Sciatic nerve (tissue), 2 donors: ENCODE measurements around the gene GFAP. TPM values are rescaled to one million over a fixed set of nuclear protein-coding genes. Genes with fewer than 3 reads are reported as not detected.

Source experiments
- ATAC-seq: fragments of 200-7000 bp; cut with Tn5 transposase; one replicate; pipeline ENCODE4 v1.9.1; 2020; ENCODE audit warnings: mild to moderate bottlenecking, moderate library complexity
- DNase-seq: peaks from one replicate; pipeline ENCODE4 v3.0.0-alpha.2; 2020; ENCODE audit warnings: low spot score
- intact Hi-C: fragments of 100-400 bp; cut with DNase I; formaldehyde crosslinking; loops from one replicate; pipeline ENCODE4 v1.14.2; 2022
- total RNA-seq: library from RNA; stranded (reverse); fragmentation: NEBNext Ultra II Directional; extraction: Animal tissue kit (Norgen Biotek cat#: 25700); gene quantifications from one replicate; pipeline ENCODE4 v1.2.1, GENCODE V29; 2021
- donor health status: DM: no; HTN: no; CAD: no.
- donor health status: DM: no; HTN: no; CAD: no.

GFAP gene
- total RNA-seq, 1 donor from 2014 or later = 9.2 TPM

DNA sequence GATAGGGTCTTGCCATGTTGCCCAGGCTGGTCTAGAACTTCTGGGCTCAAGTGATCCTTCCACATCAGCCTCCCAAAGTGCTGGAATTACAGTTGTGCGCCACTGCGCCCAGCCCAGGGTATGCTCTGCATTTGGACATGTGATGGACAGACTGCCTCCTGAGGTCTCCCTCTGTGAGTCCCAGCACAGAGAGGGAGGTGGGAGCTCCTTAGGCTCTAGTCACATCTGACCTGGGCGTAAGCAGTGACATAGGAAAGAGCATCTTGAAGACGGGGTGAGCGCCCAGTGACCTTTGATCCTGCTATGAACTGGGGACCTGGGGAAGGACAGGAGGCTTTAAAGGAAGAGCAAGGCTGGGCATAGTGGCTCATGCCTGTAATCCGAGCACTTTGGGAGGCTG lies 2.2 kb upstream of the GFAP start:
- intact Hi-C loops = loop anchor here (10.0 kb wide), 1 partner anchor 217 kb away; the partner anchor contains the start of genes ACBD4 and PLCD3
- DNase-seq (no peak), ATAC-seq (no peak)

DNA sequence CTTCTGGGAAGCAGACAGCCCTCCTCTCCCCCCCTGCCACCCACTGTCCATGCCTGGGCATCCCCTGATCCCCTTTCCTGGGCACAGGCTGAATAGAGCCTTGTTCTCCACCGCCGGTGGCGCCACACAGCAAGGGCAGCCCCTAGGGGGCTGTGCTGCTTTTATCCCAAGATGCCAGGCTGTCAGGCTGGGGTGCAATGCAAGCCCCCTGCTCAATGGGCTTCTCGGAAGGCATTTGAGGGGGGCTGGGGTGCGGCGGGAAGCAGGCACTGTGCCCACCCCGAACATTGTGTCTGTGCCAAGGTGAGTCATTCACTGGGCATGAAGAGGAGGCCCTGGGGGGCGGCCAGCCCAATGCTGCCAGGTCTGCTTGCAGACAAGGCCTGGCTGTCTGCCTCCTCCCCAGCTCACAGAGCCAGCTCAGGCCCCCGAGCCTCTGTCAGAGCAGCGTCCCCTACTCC lies 1.5 kb upstream of the GFAP start:
- DNase-seq (peak; percentile 79), ATAC-seq (peak; percentile 7)
- intact Hi-C loops = loop anchor here (10.0 kb wide), 1 partner anchor 218 kb away; the partner anchor contains the start of genes ACBD4 and PLCD3

DNA sequence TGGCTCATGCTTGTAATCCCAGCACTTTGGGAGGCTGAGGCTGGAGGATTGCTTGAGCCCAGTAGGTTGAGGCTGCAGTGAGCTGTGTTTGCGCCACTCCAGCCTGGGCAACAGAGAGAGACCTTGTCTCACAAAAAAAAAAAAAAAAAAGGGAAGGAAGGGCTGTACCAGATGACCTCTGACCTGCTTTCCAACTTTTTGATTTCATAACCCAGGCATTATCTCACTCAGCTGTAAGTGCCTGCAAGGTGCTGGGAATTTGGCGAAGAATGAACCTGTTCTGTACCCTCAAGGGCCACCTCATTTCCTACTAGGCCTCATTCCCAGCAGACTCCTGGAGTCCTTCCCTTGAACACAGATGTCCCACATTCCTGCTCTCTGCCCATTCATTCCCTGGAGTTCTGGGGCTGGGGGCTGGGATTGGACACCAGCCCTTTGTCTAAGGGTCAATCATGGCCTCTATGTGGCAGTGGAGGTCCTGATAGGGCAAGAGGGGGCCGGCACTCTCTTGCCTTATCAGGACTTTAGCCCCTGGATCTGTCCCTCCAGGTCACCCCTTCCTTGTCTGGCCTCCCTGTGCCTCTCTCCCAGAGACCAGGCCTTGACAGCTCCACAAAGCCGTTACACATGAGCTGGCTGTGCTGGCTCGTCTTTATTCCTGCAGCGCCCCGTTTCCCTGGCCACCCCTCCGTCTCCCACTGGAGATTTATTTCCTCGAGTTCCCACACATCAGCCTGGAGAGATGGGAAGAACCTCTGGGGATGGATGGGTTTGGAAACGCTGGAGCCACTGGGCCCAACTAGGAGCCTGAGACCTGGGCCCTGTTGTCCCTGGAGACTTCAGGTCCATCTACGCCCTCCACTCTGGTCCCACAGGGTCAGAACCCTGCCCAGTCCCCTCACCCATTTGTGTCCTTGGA lies 821 bp upstream of the GFAP start:
- no peak for ATAC-seq
- intact Hi-C loops = loop anchor here (10.0 kb wide), 1 partner anchor 219 kb away; the partner anchor contains the start of genes ACBD4 and PLCD3
- peak; percentile 43 for DNase-seq

DNA sequence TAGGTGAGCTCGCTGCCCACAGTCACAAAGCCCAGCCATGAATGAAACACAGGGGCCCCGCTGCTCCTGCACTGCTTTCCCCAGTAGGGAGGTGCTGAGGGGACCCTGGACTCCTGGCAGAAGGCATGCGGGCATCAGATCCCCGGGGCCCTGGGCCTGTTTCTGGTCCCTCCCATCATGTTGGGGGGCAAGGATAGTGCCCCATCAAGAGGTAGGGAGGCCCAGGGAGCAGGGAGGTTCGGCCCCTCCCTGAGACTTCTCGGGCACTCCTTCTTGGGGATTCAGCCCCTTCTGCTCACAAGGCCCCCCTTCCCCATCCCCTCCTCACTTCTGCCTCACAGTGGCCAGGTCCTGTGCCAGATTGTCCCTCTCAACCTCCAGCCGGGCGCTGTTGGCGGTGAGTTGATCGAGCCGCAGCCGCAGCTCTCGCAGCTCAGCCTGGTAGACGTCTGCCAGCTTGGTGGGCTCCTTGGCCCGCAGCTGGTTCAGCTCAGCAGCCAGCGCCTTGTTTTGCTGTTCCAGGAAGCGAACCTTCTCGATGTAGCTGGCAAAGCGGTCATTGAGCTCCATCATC lies 515 bp downstream of the GFAP start:
- ATAC-seq (no peak), DNase-seq (peak; percentile 47)
- intact Hi-C loops = loop anchor here (10.0 kb wide), 1 partner anchor 220 kb away; the partner anchor contains the start of genes ACBD4 and PLCD3

DNA sequence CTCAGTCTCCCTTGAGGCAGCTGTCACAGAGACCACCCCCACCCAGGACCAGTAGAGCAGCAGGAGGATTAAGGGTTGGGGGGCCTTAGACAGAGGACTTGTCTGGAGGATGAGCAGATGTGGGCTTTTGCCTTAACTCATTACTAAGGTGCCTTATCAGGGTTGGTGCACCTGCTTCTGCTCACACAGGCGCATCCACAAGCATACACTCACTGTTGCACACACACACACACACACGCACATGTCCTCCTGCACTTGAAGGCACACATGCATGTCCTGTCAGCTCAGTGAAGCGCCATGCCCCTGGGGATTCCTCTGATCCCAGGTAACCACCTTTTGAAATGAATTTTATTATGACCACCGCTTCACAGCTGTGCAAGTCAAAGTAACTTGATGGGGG lies 1.2 kb downstream of the GFAP start:
- ATAC-seq (no peak), DNase-seq (no peak)
- intact Hi-C loops = loop anchor here (10.0 kb wide), 1 partner anchor 221 kb away; the partner anchor contains the start of genes ACBD4 and PLCD3

DNA sequence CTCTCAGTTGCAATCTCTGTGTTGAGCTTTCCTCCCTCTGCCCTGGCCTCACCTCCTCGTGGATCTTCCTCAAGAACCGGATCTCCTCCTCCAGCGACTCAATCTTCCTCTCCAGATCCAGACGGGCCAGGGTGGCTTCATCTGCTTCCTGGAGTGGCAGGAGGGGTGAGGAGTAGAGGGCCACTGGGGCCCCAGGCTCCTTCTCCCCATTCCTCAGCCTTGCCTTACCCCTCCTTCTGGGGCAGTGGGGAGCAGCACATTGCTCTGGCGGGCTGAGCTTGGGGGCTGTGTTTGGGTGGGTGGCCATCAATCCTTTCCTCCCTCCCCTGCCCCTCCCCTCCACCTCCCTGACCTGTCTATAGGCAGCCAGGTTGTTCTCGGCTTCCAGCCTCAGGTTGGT lies 1.6 kb downstream of the GFAP start:
- intact Hi-C loops = loop anchor here (10.0 kb wide), 1 partner anchor 221 kb away; the partner anchor contains the start of genes ACBD4 and PLCD3
- ATAC-seq (no peak), DNase-seq (no peak)

DNA sequence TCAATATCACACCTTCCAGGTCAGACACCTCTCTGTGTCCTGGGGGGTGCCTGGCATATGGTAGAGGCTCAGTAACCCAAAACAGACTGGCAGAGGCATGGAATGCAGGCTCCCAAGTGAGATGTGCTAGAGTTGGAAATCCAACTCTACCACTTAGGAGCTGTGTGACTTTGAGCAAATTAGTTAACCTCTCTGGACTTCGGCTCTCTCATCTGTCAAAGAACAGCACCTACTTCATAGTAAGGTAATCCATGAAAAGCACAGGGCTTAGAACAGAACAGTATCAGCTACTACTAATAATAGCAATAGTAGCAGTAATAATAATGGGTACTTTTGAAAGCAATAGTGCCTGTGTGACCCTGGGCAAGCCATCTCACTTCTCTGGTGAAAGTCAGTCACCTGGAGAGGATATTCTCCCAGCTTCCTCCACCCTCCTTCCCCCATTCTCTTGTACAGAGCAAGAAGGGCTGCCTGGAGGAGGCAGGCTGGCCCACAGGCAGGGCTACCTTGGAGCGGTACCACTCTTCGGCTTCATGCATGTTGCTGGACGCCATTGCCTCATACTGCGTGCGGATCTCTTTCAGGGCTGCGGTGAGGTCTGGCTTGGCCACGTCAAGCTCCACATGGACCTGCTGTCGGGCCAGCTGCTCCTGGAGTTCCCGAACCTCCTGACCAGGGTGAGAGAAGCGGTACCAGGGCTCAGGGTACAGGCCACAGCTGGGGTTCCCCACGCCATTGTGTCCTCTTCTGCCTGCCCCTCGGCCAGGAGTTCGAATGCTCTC lies 2.3 kb downstream of the GFAP start:
- DNase-seq = no peak
- ATAC-seq = no peak
- intact Hi-C loops = loop anchor here (10.0 kb wide), 1 partner anchor 222 kb away; the partner anchor contains the start of genes ACBD4 and PLCD3

DNA sequence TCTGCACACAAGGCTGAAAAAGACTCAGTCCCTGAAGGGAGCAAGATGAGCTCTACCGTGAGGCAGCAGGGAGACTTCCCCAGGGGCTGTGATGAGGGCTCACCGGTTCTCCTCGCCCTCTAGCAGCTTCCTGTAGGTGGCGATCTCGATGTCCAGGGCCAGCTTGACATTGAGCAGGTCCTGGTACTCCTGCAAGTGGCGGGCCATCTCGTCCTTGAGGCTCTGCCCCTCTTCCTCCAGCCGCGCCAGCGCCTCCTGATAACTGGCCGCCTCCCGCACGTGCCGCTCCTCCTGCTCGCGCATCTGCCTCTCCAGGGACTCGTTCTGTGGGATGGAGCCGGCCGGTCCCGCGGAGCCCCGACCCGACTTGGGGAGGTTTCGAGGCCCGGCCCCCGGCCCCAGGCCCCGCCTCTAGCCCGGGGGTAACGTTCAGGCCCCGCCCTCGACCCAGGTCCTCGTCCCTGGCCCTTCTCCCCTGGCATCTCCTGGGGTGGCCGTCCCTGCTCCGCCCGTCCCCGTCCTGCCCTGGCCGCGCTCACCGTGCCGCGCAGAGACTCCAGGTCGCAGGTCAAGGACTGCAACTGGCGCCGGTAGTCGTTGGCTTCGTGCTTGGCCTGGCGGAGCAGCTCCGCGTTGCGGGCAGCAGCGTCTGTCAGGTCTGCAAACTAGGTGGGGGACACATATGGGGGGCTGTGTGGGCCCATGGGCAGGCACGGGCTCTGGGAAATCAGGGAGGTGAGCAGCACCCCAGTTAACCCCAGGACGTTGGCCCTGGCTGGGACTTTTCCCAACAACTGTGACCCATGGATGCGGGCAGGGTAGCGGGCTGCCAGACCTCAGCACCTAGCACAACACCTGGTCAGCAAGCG lies 3.9 kb downstream of the GFAP start:
- no peak for DNase-seq
- intact Hi-C loops = loop anchor here (10.0 kb wide), 1 partner anchor 223 kb away; the partner anchor contains the start of genes ACBD4 and PLCD3
- ATAC-seq = peak; percentile 46

DNA sequence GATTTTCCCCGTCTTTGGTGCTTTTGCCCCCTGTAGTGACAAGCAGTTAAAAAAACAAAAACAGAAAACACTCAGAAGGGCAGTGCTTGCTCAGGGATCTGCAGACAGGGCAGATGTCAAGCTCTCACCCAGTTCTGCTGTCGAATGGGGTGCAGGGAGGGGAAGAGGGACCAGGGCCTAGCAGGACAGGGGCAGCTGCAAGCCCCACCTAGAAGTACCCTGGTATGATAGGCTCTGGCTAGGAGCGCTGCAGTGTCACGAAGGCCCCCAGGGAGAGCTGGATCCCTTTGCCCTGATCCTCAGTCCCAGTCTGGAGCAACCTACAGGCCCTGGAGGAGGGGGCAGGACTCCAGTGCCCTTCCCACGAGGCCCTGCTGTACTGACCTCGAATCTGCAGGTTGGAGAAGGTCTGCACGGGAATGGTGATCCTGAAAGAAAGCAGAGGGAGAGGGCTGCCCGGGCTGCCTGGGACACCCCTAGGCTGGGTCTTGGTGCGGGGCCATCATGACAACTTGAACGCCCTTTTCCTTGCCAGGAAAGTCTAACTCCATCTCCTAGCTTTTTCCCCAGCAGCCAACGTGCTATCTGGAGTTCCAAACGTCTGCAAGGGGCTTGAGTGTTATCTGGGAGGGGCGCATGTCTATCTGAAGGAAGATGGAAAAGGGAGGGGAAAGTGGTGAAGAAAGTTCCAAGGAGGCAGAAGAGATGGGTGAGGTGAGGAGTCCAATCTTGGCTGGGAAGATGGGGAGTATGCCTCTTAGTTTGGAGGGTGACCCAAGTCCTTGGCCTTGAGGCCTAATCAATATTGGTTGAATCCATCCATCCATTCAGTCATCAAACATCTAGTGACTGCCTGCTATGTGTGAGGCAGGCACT lies 4.8 kb downstream of the GFAP start:
- ATAC-seq (no peak), DNase-seq (no peak)
- intact Hi-C loops = loop anchor here (10.0 kb wide), 1 partner anchor 224 kb away; the partner anchor contains the start of genes ACBD4 and PLCD3

DNA sequence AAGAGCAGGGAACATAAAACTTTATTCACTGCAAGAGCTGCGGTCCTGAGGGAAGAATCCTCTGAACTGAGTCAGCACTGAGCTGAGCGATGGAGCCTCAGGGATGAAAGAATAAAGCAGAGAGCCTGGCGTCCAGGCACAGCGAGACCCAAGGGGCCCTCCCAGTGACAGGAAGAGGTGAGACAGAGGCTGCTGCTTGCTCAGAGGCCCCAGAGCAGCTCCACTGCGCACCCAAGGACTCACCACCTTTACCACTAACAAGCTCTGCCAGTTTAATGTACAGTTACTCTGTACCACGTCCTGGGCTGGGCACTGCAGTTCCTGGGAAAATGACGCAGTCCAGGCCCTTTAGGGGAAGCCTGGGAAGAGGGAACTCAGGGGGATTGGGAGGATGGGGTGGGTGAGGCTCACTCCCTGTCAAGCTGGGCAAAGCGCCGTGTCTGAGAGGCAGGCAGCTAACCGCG lies 5.6 kb downstream of the GFAP start:
- intact Hi-C loops = loop anchor here (10.0 kb wide), 1 partner anchor 225 kb away; the partner anchor contains the start of genes ACBD4 and PLCD3
- DNase-seq (no peak), ATAC-seq (no peak)

DNA sequence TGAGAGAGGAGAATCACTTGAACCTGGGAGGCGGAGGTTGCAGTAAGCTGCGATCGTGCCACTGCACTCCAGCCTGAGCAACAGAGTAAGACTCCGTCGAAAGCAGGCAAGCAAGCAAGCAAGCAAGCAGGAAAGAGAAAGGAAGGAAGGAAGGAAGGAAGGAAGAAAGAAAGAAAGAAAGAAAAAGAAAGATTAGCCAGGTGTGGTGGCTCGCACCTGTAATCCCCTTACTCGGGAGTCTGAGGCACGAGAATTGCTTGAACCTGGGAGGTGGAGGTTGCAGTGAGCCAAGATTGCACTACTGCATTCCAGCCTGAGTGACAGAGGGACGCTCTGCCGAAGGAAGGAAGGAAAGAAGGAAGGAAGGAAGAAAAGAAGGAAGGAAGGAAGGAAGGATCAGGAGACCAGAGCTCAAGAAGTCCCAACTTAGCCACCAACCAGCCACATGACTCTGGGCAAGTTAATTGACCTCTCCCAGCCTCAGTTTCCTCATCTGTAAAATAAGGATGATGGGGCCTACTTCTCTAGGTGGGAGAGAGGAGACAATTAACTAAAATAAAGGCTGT lies 6.5 kb downstream of the GFAP start:
- DNase-seq = no peak
- intact Hi-C loops = no loop called here
- no peak for ATAC-seq

DNA sequence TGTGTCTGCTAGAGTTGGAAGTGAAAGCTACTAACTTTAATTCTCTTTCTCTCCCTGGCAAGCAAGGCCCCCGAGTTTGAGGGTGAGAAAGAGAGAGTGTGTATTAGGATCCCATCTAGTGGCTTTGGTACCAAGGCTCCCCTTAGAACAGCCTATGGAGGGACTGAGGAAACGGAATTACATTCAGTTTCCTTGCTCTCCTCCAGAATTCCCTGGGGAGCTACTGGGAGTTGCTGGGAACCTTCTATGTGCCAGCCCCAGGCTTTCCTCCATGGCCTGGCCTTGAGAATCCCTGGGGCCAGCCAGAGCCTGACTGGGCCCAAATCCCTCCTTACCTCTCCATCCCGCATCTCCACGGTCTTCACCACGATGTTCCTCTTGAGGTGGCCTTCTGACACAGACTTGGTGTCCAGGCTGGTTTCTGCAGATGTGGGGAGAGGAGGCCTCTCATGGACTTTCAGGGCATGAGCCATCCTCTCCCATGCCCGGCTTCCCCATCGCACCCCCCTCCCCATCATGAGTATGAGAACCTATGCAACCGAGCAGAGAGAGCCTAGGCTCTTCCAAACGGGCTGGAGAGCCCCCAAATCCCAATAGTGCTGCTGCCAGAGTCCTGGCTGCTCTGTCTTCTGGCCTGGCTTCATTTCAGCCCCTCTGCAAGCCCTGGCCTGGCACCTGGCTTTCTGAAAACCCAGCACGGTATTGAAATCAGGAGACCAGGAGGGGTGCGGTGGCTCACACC lies 7.4 kb downstream of the GFAP start:
- DNase-seq (no peak), ATAC-seq (no peak)
- intact Hi-C loops = no loop called here

DNA sequence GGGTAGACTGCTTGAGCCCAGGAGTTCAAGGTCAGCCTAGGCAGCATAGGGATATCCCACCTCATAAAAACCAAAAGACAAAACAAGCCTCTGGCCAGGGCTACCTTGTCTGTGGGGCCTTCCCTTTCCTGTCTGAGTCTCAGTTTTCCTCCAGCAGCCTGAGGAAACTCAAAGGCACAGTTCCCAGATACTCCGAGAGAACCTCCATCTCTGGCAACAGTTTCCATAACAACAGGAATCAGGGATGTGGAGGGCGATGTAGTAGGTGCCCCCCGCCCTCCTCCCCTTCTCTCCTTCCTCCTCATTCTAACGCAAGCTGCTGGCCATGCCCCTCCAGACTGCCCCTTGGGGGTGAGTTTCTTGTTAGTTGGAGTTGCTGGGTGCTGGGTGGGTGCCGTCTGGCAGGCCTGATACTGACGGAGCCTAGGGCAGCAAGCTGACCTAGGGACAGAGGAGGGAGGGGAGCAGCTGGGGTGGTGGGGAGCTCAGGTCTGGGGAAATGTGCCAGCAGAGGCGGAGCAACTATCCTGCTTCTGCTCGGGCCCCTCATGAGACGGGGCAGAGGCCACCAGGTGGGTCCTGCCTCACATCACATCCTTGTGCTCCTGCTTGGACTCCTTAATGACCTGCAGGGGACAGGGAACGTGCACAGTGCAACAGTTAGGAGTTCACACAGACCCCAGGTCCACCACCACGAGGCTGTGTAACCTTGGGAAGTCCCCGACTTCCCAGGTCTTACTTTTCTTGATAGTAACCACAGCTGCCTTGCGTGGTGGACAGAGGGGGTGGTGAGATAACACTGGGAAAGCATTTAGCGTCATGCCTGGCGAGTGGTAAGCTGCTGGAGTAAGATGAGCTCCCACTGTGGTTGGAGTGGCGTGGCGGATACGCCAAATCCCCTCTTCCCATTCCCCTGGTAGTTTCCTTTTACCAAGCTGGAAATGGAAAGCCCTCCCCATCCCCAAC lies 8.3 kb downstream of the GFAP start:
- no peak for DNase-seq
- ATAC-seq = no peak
- intact Hi-C loops = no loop called here

DNA sequence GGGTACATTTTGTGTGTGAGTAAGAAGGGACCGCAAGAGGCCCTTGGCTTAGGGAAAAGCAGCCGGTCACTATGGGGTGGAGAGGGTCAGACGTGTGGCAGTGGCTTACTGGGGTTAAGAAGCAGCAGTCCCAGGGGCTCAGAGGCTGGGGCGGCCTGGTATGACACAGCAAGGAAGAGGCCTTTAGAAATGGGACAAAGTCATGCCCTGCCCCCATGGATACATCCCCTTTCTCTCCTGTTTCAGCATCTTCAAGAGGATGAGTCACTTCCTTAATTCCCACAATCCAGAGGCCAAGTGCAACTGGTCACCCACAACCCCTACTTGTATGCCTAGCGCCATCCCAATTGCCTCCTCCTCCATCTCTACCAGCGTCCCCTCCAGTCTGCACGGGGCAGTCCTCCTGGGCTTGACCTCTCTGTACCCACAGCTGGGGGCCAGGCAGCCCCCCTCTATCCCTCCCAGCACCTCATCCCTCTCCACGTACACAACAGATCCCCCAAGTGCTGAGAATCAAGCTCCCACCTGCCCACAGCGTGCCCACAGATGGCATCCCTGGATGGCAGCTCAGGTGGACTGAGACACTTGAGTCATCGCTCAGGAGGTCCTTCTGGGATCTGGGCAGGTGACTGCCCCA lies 9.2 kb downstream of the GFAP start:
- DNase-seq = no peak
- no peak for ATAC-seq
- intact Hi-C loops = no loop called here
